Activated T-cell treated with anti-CD3 and anti-CD28 coated beads, Interleukin-2, amount 50 U/mL, for 4 hours (primary cell): ENCODE measurements around the gene RASGEF1C. TPM values are rescaled to one million over a fixed set of nuclear protein-coding genes. Genes with fewer than 3 reads are reported as not detected.

Source experiments
- ATAC-seq, 2 donors: fragments of 200-7000 bp; cut with Tn5 transposase; one replicate each; pipeline ENCODE4 v1.10.0; 2021
- DNase-seq: peaks from one replicate; pipeline ENCODE4 v3.0.0-alpha.2; 2020
- H3K27me3 Mint-ChIP-seq: one replicate; pipeline ENCODE4 v1.8.0; 2021; ENCODE audit warnings: low read depth, mixed read lengths
- H3K36me3 Mint-ChIP-seq: one replicate; pipeline ENCODE4 v1.8.0; 2022; ENCODE audit warnings: mixed read lengths; ENCODE audit not compliant: insufficient read depth
- H3K4me1 Mint-ChIP-seq: one replicate; pipeline ENCODE4 v1.8.0; 2021; ENCODE audit warnings: low read depth, mixed read lengths
- H3K4me3 Mint-ChIP-seq: one replicate; pipeline ENCODE4 v1.8.0; 2021; ENCODE audit warnings: mild to moderate bottlenecking, moderate library complexity, mixed read lengths
- H3K9me3 Mint-ChIP-seq: one replicate; pipeline ENCODE4 v1.8.0; 2021; ENCODE audit warnings: mixed read lengths
- total RNA-seq, 3 donors: library from RNA; stranded (reverse); gene quantifications; one replicate each; pipeline ENCODE4 v1.2.1, GENCODE V29; 2021

The RASGEF1C gene
- total RNA-seq, 3 donors from 2014 or later: not detected

GRCh38 chr5:180084638-180085561, 124.1 kb downstream of the RASGEF1C start:
- Mint-ChIP-seq H3K9me3 (no peaks in the 10 kb centered on the region), H3K27me3 (peaks cover 29% of the 10 kb centered on the region), H3K4me1 (peaks cover 20% of the 10 kb centered on the region), H3K36me3 (no peaks in the 10 kb centered on the region), H3K4me3 (no peak overlapping the region)
- DNase-seq: no peak
- ATAC-seq: no peak

- no peak for ATAC-seq
- Mint-ChIP-seq H3K4me1 (peaks cover 20% of the 10 kb centered on the region), H3K9me3 (no peaks in the 10 kb centered on the region), H3K36me3 (no peaks in the 10 kb centered on the region), H3K27me3 (peaks cover 37% of the 10 kb centered on the region), H3K4me3 (no peak overlapping the region)
- no peak for DNase-seq
These were observed 125.4 kb downstream of the RASGEF1C start for GRCh38 chr5:180083529-180084060.

GRCh38 chr5:180082633-180083420, 126.2 kb downstream of the RASGEF1C start:
- ATAC-seq: no peak
- H3K27me3 Mint-ChIP-seq: peaks cover 44% of the 10 kb centered on the region
- DNase-seq: no peak
- H3K9me3 Mint-ChIP-seq: no peaks in the 10 kb centered on the region
- no peaks in the 10 kb centered on the region for H3K36me3 Mint-ChIP-seq
- no peak overlapping the region for H3K4me3 Mint-ChIP-seq
- H3K4me1 Mint-ChIP-seq: peaks cover 20% of the 10 kb centered on the region

GRCh38 chr5:180081481-180081880, 127.5 kb downstream of the RASGEF1C start:
- DNase-seq (no peak), ATAC-seq (no peak)
- no peaks in the 10 kb centered on the region for H3K36me3 Mint-ChIP-seq
- H3K4me3 Mint-ChIP-seq: no peak overlapping the region
- H3K27me3 Mint-ChIP-seq: peaks cover 44% of the 10 kb centered on the region
- H3K4me1 Mint-ChIP-seq: peaks cover 15% of the 10 kb centered on the region
- no peaks in the 10 kb centered on the region for H3K9me3 Mint-ChIP-seq

- ATAC-seq: peak; percentile 57 to 63
- Mint-ChIP-seq H3K27me3 (peaks cover 44% of the 10 kb centered on the region), H3K9me3 (no peaks in the 10 kb centered on the region), H3K4me1 (peaks cover 9% of the 10 kb centered on the region), H3K36me3 (no peaks in the 10 kb centered on the region), H3K4me3 (peak overlapping the region; percentile 76)
- peak; percentile 47 for DNase-seq
These were observed 128.3 kb downstream of the RASGEF1C start for GRCh38 chr5:180080486-180081280.

- Mint-ChIP-seq H3K4me3 (peak overlapping the region; percentile 76), H3K9me3 (no peaks in the 10 kb centered on the region), H3K36me3 (no peaks in the 10 kb centered on the region), H3K4me1 (peaks cover 7% of the 10 kb centered on the region), H3K27me3 (peaks cover 44% of the 10 kb centered on the region)
- DNase-seq (no peak), ATAC-seq (peak in 1 of 2 donors; percentile 30)
These were observed 129.1 kb downstream of the RASGEF1C start for GRCh38 chr5:180079702-180080466.

GRCh38 chr5:180078348-180078747, 130.7 kb downstream of the RASGEF1C start:
- peaks cover 7% of the 10 kb centered on the region for H3K4me1 Mint-ChIP-seq
- DNase-seq (no peak), ATAC-seq (no peak)
- no peaks in the 10 kb centered on the region for H3K9me3 Mint-ChIP-seq
- H3K4me3 Mint-ChIP-seq: no peak overlapping the region
- peaks cover 38% of the 10 kb centered on the region for H3K27me3 Mint-ChIP-seq
- no peaks in the 10 kb centered on the region for H3K36me3 Mint-ChIP-seq

GRCh38 chr5:180077594-180078284, 131.3 kb downstream of the RASGEF1C start:
- no peak overlapping the region for H3K4me3 Mint-ChIP-seq
- H3K36me3 Mint-ChIP-seq: no peaks in the 10 kb centered on the region
- no peaks in the 10 kb centered on the region for H3K9me3 Mint-ChIP-seq
- no peak for ATAC-seq
- peaks cover 35% of the 10 kb centered on the region for H3K27me3 Mint-ChIP-seq
- H3K4me1 Mint-ChIP-seq: peaks cover 9% of the 10 kb centered on the region
- DNase-seq: no peak

- Mint-ChIP-seq H3K36me3 (no peaks in the 10 kb centered on the region), H3K9me3 (no peaks in the 10 kb centered on the region), H3K4me3 (no peak overlapping the region), H3K27me3 (peaks cover 21% of the 10 kb centered on the region), H3K4me1 (peaks cover 14% of the 10 kb centered on the region)
- DNase-seq (no peak), ATAC-seq (no peak)
These were observed 133.3 kb downstream of the RASGEF1C start for GRCh38 chr5:180075703-180076102.

- peaks cover 14% of the 10 kb centered on the region for H3K27me3 Mint-ChIP-seq
- DNase-seq (no peak), ATAC-seq (no peak)
- H3K36me3 Mint-ChIP-seq: no peaks in the 10 kb centered on the region
- peaks cover 20% of the 10 kb centered on the region for H3K4me1 Mint-ChIP-seq
- no peaks in the 10 kb centered on the region for H3K9me3 Mint-ChIP-seq
- H3K4me3 Mint-ChIP-seq: no peak overlapping the region
These were observed 134.5 kb downstream of the RASGEF1C start for GRCh38 chr5:180074462-180074861.

- no peaks in the 10 kb centered on the region for H3K36me3 Mint-ChIP-seq
- peak; percentile 18 for DNase-seq
- H3K4me3 Mint-ChIP-seq: peak overlapping the region; percentile 74
- no peak for ATAC-seq
- H3K9me3 Mint-ChIP-seq: no peaks in the 10 kb centered on the region
- peaks cover 21% of the 10 kb centered on the region for H3K4me1 Mint-ChIP-seq
- H3K27me3 Mint-ChIP-seq: no peaks in the 10 kb centered on the region
These were observed 136.5 kb downstream of the RASGEF1C start for GRCh38 chr5:180072556-180072955.

- Mint-ChIP-seq H3K9me3 (no peaks in the 10 kb centered on the region), H3K4me1 (peaks cover 21% of the 10 kb centered on the region), H3K36me3 (no peaks in the 10 kb centered on the region), H3K4me3 (peak overlapping the region; percentile 74), H3K27me3 (no peaks in the 10 kb centered on the region)
- no peak for DNase-seq
- no peak for ATAC-seq
These were observed 136.8 kb downstream of the RASGEF1C start for GRCh38 chr5:180072256-180072548.
